Brain microvascular endothelial cell (primary cell): ENCODE results near the gene C19orf47.

ENCODE experiments used
- DNase-seq: peaks from one replicate; pipeline ENCODE4 v3.0.0-alpha.2; 2020
- H3K27ac ChIP-seq: fragments of 250-450 bp; sonication (Bioruptor Pico); 2 replicates; pipeline ENCODE4 v1.5.1; 2020; ENCODE audit warnings: mild to moderate bottlenecking, moderate library complexity
- H3K27me3 ChIP-seq: fragments of 250-450 bp; sonication (Bioruptor Pico); replicated peaks from 2 replicates; pipeline ENCODE4 v1.5.1; 2020; ENCODE audit warnings: mild to moderate bottlenecking
- H3K36me3 ChIP-seq: fragments of 250-450 bp; sonication (Bioruptor Pico); replicated peaks from 2 replicates; pipeline ENCODE4 v1.5.1; 2020; ENCODE audit warnings: mild to moderate bottlenecking
- H3K4me3 ChIP-seq: 2 replicates; pipeline ENCODE4 v1.5.1; 2011; ENCODE audit warnings: low read depth, mild to moderate bottlenecking, control low read depth, low read length, moderate library complexity
- CTCF ChIP-seq: IDR thresholded peaks from 2 replicates; pipeline ENCODE4 v1.5.1; 2011; ENCODE audit warnings: low read depth, mild to moderate bottlenecking, moderate library complexity, low read length, control low read depth, inconsistent platforms; ENCODE audit errors: missing control alignments
- in situ Hi-C: cut with HindIII; loops from 2 replicates; pipeline ENCODE4 v1.10.0; 2017; ENCODE audit warnings: low sequenced_read_pairs, low pct_ligation_motif_present

C19orf47 gene

GRCh38 chr19:40393894-40394815 lies 46.0 kb upstream of the C19orf47 start:
- TF ChIP-seq CTCF: no peak
- in situ Hi-C loops: no loop called here
- H3K36me3 ChIP-seq: no peaks in the 10 kb centered on the region
- no peak for DNase-seq
- H3K27ac ChIP-seq: no peak overlapping the region
- no peak overlapping the region for H3K4me3 ChIP-seq
- H3K27me3 ChIP-seq: no peaks in the 10 kb centered on the region

- Histone ChIP-seq H3K36me3 (no peaks in the 10 kb centered on the region), H3K27ac (no peak overlapping the region), H3K4me3 (no peak overlapping the region), H3K27me3 (no peaks in the 10 kb centered on the region)
- in situ Hi-C loops: no loop called here
- DNase-seq: no peak
- peak; percentile 50 for TF ChIP-seq CTCF
Observed at GRCh38 chr19:40392894-40393517, 44.8 kb upstream of the C19orf47 start.

- Histone ChIP-seq H3K36me3 (no peaks in the 10 kb centered on the region), H3K27ac (no peak overlapping the region), H3K27me3 (no peaks in the 10 kb centered on the region), H3K4me3 (no peak overlapping the region)
- no peak for DNase-seq
- no peak for TF ChIP-seq CTCF
- in situ Hi-C loops: no loop called here
Observed at GRCh38 chr19:40392123-40392522, 43.9 kb upstream of the C19orf47 start.

- Histone ChIP-seq H3K27me3 (no peaks in the 10 kb centered on the region), H3K36me3 (no peaks in the 10 kb centered on the region), H3K4me3 (no peak within 1 kb of the TSS), H3K27ac (no peak within 1 kb of the TSS)
- no peak for TF ChIP-seq CTCF
- in situ Hi-C loops: no loop called here
- DNase-seq: no peak
Observed at GRCh38 chr19:40390084-40390742, 42.0 kb upstream of the C19orf47 start, which contains the start of gene HIPK4. Gene HIPK4 (minus strand): TSS chr19:40390181. CDS start chr19:40389902, 279 bp downstream.

- no peaks in the 10 kb centered on the region for H3K36me3 ChIP-seq
- in situ Hi-C loops: no loop called here
Observed at GRCh38 chr19:40389404-40390083, 41.3 kb upstream of the C19orf47 start.

More at GRCh38 chr19:40389404-40390083, 41.3 kb upstream of the C19orf47 start:
- no peak for TF ChIP-seq CTCF
- no peak for DNase-seq
- no peak overlapping the region for H3K27ac ChIP-seq
- no peak overlapping the region for H3K4me3 ChIP-seq
- no peaks in the 10 kb centered on the region for H3K27me3 ChIP-seq
